ENCODE measurements around the gene PCGF2. TPM values are rescaled to one million over a fixed set of nuclear protein-coding genes. Genes with fewer than 3 reads are reported as not detected.

The PCGF2 gene
- total and polyA plus RNA-seq, 5 donors from 2014 or later: 0.25 TPM; not detected in 4

- Mint-ChIP-seq H3K36me3 (peaks cover 8% of the 10 kb centered on the region), H3K27ac (peak overlapping the region in 2 of 3 donors; percentile 4 to 42), H3K4me1 (peaks cover 5 to 37% (median 10%) of the 10 kb centered on the region in 4 donors), H3K4me3 (peak overlapping the region; percentile 58 to 88 (median 62)), H3K27me3 (peaks cover 44% of the 10 kb centered on the region), H3K9me3 (peaks cover 0 to 2% (median 0%) of the 10 kb centered on the region in 7 donors)
- H3K9me3 ChIP-seq (ENCODE audit: control insufficient read depth in 2 of 2, low read length in 2 of 2): no peaks in the 10 kb centered on the region
- H3K27me3 ChIP-seq (ENCODE audit: control insufficient read depth, insufficient read depth, low read length): peaks cover 18% of the 10 kb centered on the region
- H3K27ac ChIP-seq (ENCODE audit: insufficient read depth, low read length, poor library complexity, severe bottlenecking): no peak overlapping the region
- no peaks in the 10 kb centered on the region for H3K36me3 ChIP-seq (ENCODE audit: control insufficient read depth, insufficient read depth, low read length)
- no peak overlapping the region for H3K4me3 ChIP-seq (ENCODE audit: low read depth, low read length)
- peaks cover 41% of the 10 kb centered on the region for H3K4me1 ChIP-seq (ENCODE audit: control insufficient read depth, insufficient read depth, low read length, poor library complexity, severe bottlenecking)
- DNase-seq (no peak), ATAC-seq (ENCODE audit: low read depth in 2 of 2) (no peak)
Measured at GRCh38 chr17:38746004-38746848, 1.9 kb downstream of the PCGF2 start.

GRCh38 chr17:38745545-38745944 is 2.6 kb downstream of the PCGF2 start:
- Histone ChIP-seq H3K4me3 (ENCODE audit: low read depth, low read length) (no peak overlapping the region), H3K36me3 (ENCODE audit: control insufficient read depth, insufficient read depth, low read length) (no peaks in the 10 kb centered on the region), H3K9me3 (ENCODE audit: control insufficient read depth in 2 of 2, low read length in 2 of 2) (no peaks in the 10 kb centered on the region), H3K27ac (ENCODE audit: insufficient read depth, low read length, poor library complexity, severe bottlenecking) (no peak overlapping the region), H3K27me3 (ENCODE audit: control insufficient read depth, insufficient read depth, low read length) (peaks cover 11% of the 10 kb centered on the region), H3K4me1 (ENCODE audit: control insufficient read depth, insufficient read depth, low read length, poor library complexity, severe bottlenecking) (peaks cover 34% of the 10 kb centered on the region)
- Mint-ChIP-seq H3K36me3 (peaks cover 8% of the 10 kb centered on the region), H3K4me1 (peaks cover 0 to 30% (median 4%) of the 10 kb centered on the region in 4 donors), H3K9me3 (peaks cover 0 to 2% (median 0%) of the 10 kb centered on the region in 7 donors), H3K27me3 (peaks cover 38% of the 10 kb centered on the region), H3K4me3 (peak overlapping the region in 1 of 4 donors; percentile 58), H3K27ac (no peak overlapping the region)
- DNase-seq (no peak), ATAC-seq (ENCODE audit: low read depth in 2 of 2) (no peak)

- peaks cover 0 to 2% (median 0%) of the 10 kb centered on the region in 7 donors for H3K9me3 Mint-ChIP-seq
- peaks cover 26% of the 10 kb centered on the region for H3K27me3 Mint-ChIP-seq
- no peak overlapping the region for H3K4me3 ChIP-seq (ENCODE audit: low read depth, low read length)
- no peaks in the 10 kb centered on the region for H3K9me3 ChIP-seq (ENCODE audit: control insufficient read depth in 2 of 2, low read length in 2 of 2)
- H3K4me3 Mint-ChIP-seq: peak overlapping the region in 1 of 4 donors; percentile 21
- no peak overlapping the region for H3K27ac ChIP-seq (ENCODE audit: insufficient read depth, low read length, poor library complexity, severe bottlenecking)
- no peaks in the 10 kb centered on the region for H3K36me3 ChIP-seq (ENCODE audit: control insufficient read depth, insufficient read depth, low read length)
- DNase-seq (no peak), ATAC-seq (ENCODE audit: low read depth in 2 of 2) (no peak)
- H3K4me1 ChIP-seq (ENCODE audit: control insufficient read depth, insufficient read depth, low read length, poor library complexity, severe bottlenecking): peaks cover 15% of the 10 kb centered on the region
- H3K27ac Mint-ChIP-seq: peak overlapping the region in 1 of 3 donors; percentile 26
- peaks cover 7% of the 10 kb centered on the region for H3K27me3 ChIP-seq (ENCODE audit: control insufficient read depth, insufficient read depth, low read length)
- peaks cover 8% of the 10 kb centered on the region for H3K36me3 Mint-ChIP-seq
- H3K4me1 Mint-ChIP-seq: peaks cover 0 to 16% (median 3%) of the 10 kb centered on the region in 4 donors
Measured at GRCh38 chr17:38743556-38744171, 4.5 kb downstream of the PCGF2 start.

GRCh38 chr17:38742411-38743308 is 5.5 kb downstream of the PCGF2 start:
- Histone ChIP-seq H3K27me3 (ENCODE audit: control insufficient read depth, insufficient read depth, low read length) (peaks cover 7% of the 10 kb centered on the region), H3K36me3 (ENCODE audit: control insufficient read depth, insufficient read depth, low read length) (no peaks in the 10 kb centered on the region), H3K4me3 (ENCODE audit: low read depth, low read length) (no peak overlapping the region), H3K4me1 (ENCODE audit: control insufficient read depth, insufficient read depth, low read length, poor library complexity, severe bottlenecking) (peaks cover 7% of the 10 kb centered on the region), H3K27ac (ENCODE audit: insufficient read depth, low read length, poor library complexity, severe bottlenecking) (no peak overlapping the region), H3K9me3 (ENCODE audit: control insufficient read depth in 2 of 2, low read length in 2 of 2) (no peaks in the 10 kb centered on the region)
- Mint-ChIP-seq H3K36me3 (peaks cover 8% of the 10 kb centered on the region), H3K9me3 (peaks cover 0 to 2% (median 0%) of the 10 kb centered on the region in 7 donors), H3K27me3 (peaks cover 26% of the 10 kb centered on the region), H3K4me1 (peaks cover 0 to 12% (median 3%) of the 10 kb centered on the region in 4 donors), H3K4me3 (peak overlapping the region in 1 of 4 donors; percentile 17), H3K27ac (no peak overlapping the region)
- no peak for DNase-seq
- peak in 1 of 2 donors; percentile 18 for ATAC-seq (ENCODE audit: low read depth in 2 of 2)

- no peak overlapping the region for H3K4me3 ChIP-seq (ENCODE audit: low read depth, low read length)
- peaks cover 24% of the 10 kb centered on the region for H3K27me3 Mint-ChIP-seq
- no peaks in the 10 kb centered on the region for H3K9me3 ChIP-seq (ENCODE audit: control insufficient read depth in 2 of 2, low read length in 2 of 2)
- H3K27me3 ChIP-seq (ENCODE audit: control insufficient read depth, insufficient read depth, low read length): peaks cover 7% of the 10 kb centered on the region
- no peak overlapping the region for H3K27ac ChIP-seq (ENCODE audit: insufficient read depth, low read length, poor library complexity, severe bottlenecking)
- peaks cover 0 to 11% (median 3%) of the 10 kb centered on the region in 4 donors for H3K4me1 Mint-ChIP-seq
- ATAC-seq (ENCODE audit: low read depth in 2 of 2) (no peak), DNase-seq (no peak)
- H3K9me3 Mint-ChIP-seq: peaks cover 0 to 2% (median 0%) of the 10 kb centered on the region in 7 donors
- no peak overlapping the region for H3K4me3 Mint-ChIP-seq
- no peak overlapping the region for H3K27ac Mint-ChIP-seq
- peaks cover 8% of the 10 kb centered on the region for H3K36me3 Mint-ChIP-seq
- H3K36me3 ChIP-seq (ENCODE audit: control insufficient read depth, insufficient read depth, low read length): no peaks in the 10 kb centered on the region
- peaks cover under 1% of the 10 kb centered on the region for H3K4me1 ChIP-seq (ENCODE audit: control insufficient read depth, insufficient read depth, low read length, poor library complexity, severe bottlenecking)
Measured at GRCh38 chr17:38741921-38742410, 6.2 kb downstream of the PCGF2 start.

- Histone ChIP-seq H3K27me3 (ENCODE audit: control insufficient read depth, insufficient read depth, low read length) (peaks cover 4% of the 10 kb centered on the region), H3K36me3 (ENCODE audit: control insufficient read depth, insufficient read depth, low read length) (no peaks in the 10 kb centered on the region), H3K9me3 (ENCODE audit: control insufficient read depth in 2 of 2, low read length in 2 of 2) (no peaks in the 10 kb centered on the region), H3K27ac (ENCODE audit: insufficient read depth, low read length, poor library complexity, severe bottlenecking) (no peak overlapping the region), H3K4me3 (ENCODE audit: low read depth, low read length) (no peak overlapping the region), H3K4me1 (ENCODE audit: control insufficient read depth, insufficient read depth, low read length, poor library complexity, severe bottlenecking) (no peaks in the 10 kb centered on the region)
- no peak for DNase-seq
- H3K36me3 Mint-ChIP-seq: peaks cover 6% of the 10 kb centered on the region
- no peak for ATAC-seq (ENCODE audit: low read depth in 2 of 2)
- H3K27me3 Mint-ChIP-seq: peaks cover 19% of the 10 kb centered on the region
- no peak overlapping the region for H3K27ac Mint-ChIP-seq
- peaks cover 0 to 2% (median 0%) of the 10 kb centered on the region in 7 donors for H3K9me3 Mint-ChIP-seq
- no peak overlapping the region for H3K4me3 Mint-ChIP-seq
- H3K4me1 Mint-ChIP-seq: peaks cover 0 to 6% (median under 1%) of the 10 kb centered on the region in 4 donors
Measured at GRCh38 chr17:38741461-38741860, 6.7 kb downstream of the PCGF2 start.

GRCh38 chr17:38740806-38741205 is 7.3 kb downstream of the PCGF2 start:
- DNase-seq: no peak
- Histone ChIP-seq H3K9me3 (ENCODE audit: control insufficient read depth in 2 of 2, low read length in 2 of 2) (no peaks in the 10 kb centered on the region), H3K27me3 (ENCODE audit: control insufficient read depth, insufficient read depth, low read length) (no peaks in the 10 kb centered on the region), H3K27ac (ENCODE audit: insufficient read depth, low read length, poor library complexity, severe bottlenecking) (no peak overlapping the region), H3K4me3 (ENCODE audit: low read depth, low read length) (no peak overlapping the region), H3K4me1 (ENCODE audit: control insufficient read depth, insufficient read depth, low read length, poor library complexity, severe bottlenecking) (no peaks in the 10 kb centered on the region), H3K36me3 (ENCODE audit: control insufficient read depth, insufficient read depth, low read length) (no peaks in the 10 kb centered on the region)
- ATAC-seq (ENCODE audit: low read depth in 2 of 2): no peak
- H3K27ac Mint-ChIP-seq: no peak overlapping the region
- H3K36me3 Mint-ChIP-seq: no peaks in the 10 kb centered on the region
- H3K27me3 Mint-ChIP-seq: peaks cover 13% of the 10 kb centered on the region
- peaks cover 0 to 2% (median 0%) of the 10 kb centered on the region in 7 donors for H3K9me3 Mint-ChIP-seq
- H3K4me3 Mint-ChIP-seq: no peak overlapping the region
- no peaks in the 10 kb centered on the region for H3K4me1 Mint-ChIP-seq

All from CD4-positive, CD25-positive, alpha-beta regulatory T cell (primary cell).